DND-41 (cell line): ENCODE results near the gene GRIA1.

Experiments used
- EZH2 ChIP-seq: IDR thresholded peaks from 3 replicates; pipeline ENCODE4 v1.6.1; 2012; ENCODE audit warnings: borderline replicate concordance, low read depth, mild to moderate bottlenecking, moderate library complexity, low read length, inconsistent platforms; ENCODE audit not compliant: severe bottlenecking
- TF ChIP-seq, protein P1 (sequence below): IDR thresholded peaks from 2 replicates; pipeline ENCODE4 v1.5.1; 2012; ENCODE audit warnings: borderline replicate concordance, low read length, moderate library complexity, mild to moderate bottlenecking; ENCODE audit not compliant: poor library complexity, severe bottlenecking; ENCODE audit errors: extremely low read depth

DNA sequence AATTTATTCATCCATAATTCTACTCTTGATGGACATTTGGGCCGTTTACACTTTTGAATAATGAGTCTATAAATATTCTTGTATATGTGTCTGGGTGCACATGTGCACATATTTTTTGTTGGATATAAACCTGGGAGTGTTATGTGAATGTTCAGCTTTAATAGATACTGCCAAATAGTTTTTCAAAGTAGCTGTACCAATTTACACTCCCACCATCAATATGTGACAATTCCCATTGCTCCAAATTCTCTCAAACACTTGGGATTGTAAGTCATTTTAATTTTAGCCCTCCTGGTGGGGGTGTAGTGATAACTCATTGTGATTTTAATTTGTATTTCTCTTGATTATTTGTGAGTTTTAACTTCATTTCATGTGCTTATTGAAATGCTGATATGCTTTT, 114.9 kb downstream of the GRIA1 start:
- TF ChIP-seq, protein P1, sequence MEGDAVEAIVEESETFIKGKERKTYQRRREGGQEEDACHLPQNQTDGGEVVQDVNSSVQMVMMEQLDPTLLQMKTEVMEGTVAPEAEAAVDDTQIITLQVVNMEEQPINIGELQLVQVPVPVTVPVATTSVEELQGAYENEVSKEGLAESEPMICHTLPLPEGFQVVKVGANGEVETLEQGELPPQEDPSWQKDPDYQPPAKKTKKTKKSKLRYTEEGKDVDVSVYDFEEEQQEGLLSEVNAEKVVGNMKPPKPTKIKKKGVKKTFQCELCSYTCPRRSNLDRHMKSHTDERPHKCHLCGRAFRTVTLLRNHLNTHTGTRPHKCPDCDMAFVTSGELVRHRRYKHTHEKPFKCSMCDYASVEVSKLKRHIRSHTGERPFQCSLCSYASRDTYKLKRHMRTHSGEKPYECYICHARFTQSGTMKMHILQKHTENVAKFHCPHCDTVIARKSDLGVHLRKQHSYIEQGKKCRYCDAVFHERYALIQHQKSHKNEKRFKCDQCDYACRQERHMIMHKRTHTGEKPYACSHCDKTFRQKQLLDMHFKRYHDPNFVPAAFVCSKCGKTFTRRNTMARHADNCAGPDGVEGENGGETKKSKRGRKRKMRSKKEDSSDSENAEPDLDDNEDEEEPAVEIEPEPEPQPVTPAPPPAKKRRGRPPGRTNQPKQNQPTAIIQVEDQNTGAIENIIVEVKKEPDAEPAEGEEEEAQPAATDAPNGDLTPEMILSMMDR: no peak
- no peak for TF ChIP-seq EZH2
